H1 (cell line): ENCODE results near the gene STRN4. TPM values are rescaled to one million over a fixed set of nuclear protein-coding genes. Genes with fewer than 3 reads are reported as not detected.

Experiments
- CREB1 ChIP-seq: IDR thresholded peaks from 2 replicates; pipeline ENCODE4 v1.6.1; 2012; ENCODE audit warnings: inconsistent platforms
- EP300 ChIP-seq, 2 experiments: IDR thresholded peaks; 1 replicate in 1 of 2; 2 replicates in 1 of 2; pipeline ENCODE4 v1.6.1; 2011 to 2012; ENCODE audit warnings: low read depth in 2 of 2, low read length in 2 of 2, mild to moderate bottlenecking in 2 of 2, borderline replicate concordance in 1 of 2, inconsistent platforms in 1 of 2, moderate library complexity in 1 of 2
- polyA plus RNA-seq, 7 experiments: library from polyadenylated mRNA; depleted of rRNA in 3 of 7; stranded (reverse) in 5 of 7; unstranded in 2 of 7; fragments of >200 nt in 5 of 7; fragments of 200-250 nt in 2 of 7; gene quantifications; 1 replicate in 5 of 7; 2 replicates in 1 of 7; 4 replicates in 1 of 7; pipeline versions ENCODE4 v1.2.1 to v1.2.3, GENCODE V29; 2011 to 2013; ENCODE audit warnings: missing spikeins in 2 of 7, mixed read lengths in 2 of 7
- total RNA-seq: library from RNA; stranded (reverse); fragmentation: NEBNext Ultra II Directional; extraction: Animal tissue kit (Norgen Biotek cat#: 25700); gene quantifications from 2 replicates; pipeline ENCODE4 v1.2.1, GENCODE V29; 2021

STRN4 gene
- total and polyA plus RNA-seq, 2 of the 8 experiments (the other 6 are each of a cell fraction or from before 2014, with no cell fraction given) = 120 to 187 TPM

DNA sequence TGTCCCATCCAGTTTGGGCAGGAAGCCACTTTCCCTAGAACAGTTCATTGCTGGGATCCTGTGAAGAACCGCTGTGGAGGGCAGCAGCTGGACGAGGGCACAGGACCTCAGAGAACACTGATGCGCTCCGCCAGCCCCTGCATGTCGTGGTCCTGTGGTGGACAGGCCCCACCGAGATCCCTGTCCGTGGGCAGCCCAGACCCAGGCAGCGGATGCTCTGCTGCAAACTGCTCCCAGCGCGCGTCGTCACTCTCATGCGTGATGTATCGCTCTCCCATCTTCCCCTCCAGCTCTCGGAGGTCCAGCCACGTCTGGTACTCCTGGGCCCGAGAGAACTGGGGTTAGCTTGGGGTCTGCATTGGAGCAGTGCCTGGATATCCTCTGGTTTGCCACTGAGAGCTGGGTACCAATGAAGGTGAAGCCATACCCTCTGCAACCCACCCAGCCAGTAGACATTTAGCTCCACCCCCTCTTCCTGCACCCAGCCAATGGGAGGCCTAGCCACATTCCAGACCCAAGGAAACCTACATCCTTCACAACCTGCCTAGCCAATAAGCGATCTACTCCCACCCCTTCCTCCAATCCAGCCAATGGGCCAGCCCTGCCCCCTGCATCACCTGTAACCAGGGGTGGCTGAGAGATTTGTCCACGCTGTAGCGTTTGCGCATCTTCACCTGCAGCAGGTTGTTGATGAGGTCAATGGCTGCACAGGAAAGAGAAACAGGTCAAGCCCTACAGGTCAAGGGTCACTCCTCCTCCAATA lies 71.7 kb downstream of the STRN4 start (continued):
- TF ChIP-seq EP300 (IDR thresholded peaks at IDR 0.05; ENCODE audit: borderline replicate concordance in 1 of 2, low read depth in 2 of 2, low read length in 2 of 2) = no peak
- peak; percentile 97 for TF ChIP-seq CREB1
